ENCODE results near the gene ALOX12B.

GRCh38 chr17:8084250-8084649 is 3.3 kb downstream of the ALOX12B start:
- no peak for TF ChIP-seq CTCF (conservative IDR thresholded peaks at IDR 0.05; ENCODE audit: low read depth in 2 of 2)
- no peak for TF ChIP-seq CREB1 (CRISPR knock-in tag; IDR thresholded peaks at IDR 0.05; ENCODE audit: low read depth)
- no peak for TF ChIP-seq REST (IDR thresholded peaks at IDR 0.05; ENCODE audit: unreplicated experiment)
- TF ChIP-seq ZNF331 (CRISPR knock-in tag; IDR thresholded peaks at IDR 0.05; ENCODE audit: low read depth): no peak
- TF ChIP-seq POLR2AphosphoS5 (IDR thresholded peaks at IDR 0.05; ENCODE audit: low read depth): no peak
- TF ChIP-seq ETS1 (IDR thresholded peaks at IDR 0.05): no peak
- TF ChIP-seq EZH2 (IDR thresholded peaks at IDR 0.05; ENCODE audit: low read depth, unreplicated experiment): no peak
- TF ChIP-seq EZH2phosphoT487 (IDR thresholded peaks at IDR 0.05; ENCODE audit: unreplicated experiment): no peak
- TF ChIP-seq JUNB (IDR thresholded peaks at IDR 0.05; ENCODE audit: unreplicated experiment): no peak
- TF ChIP-seq STAT1 (IDR thresholded peaks at IDR 0.05; ENCODE audit: unreplicated experiment): no peak

Measured in GM23338 (cell line).